Esophagus squamous epithelium (tissue), 5 donors: ENCODE measurements around the gene UMAD1. TPM values are rescaled to one million over a fixed set of nuclear protein-coding genes. Genes with fewer than 3 reads are reported as not detected.

Experiments
- DNase-seq: peaks from one replicate; lab custom pipeline; 2025; lab: John Stamatoyannopoulos, UW
- H3K27ac ChIP-seq, 4 donors: fragments of 200-600 bp; sonication (generic); one replicate each; pipeline ENCODE4 v1.5.1; 2016 to 2019; ENCODE audit warnings: mild to moderate bottlenecking in 1 of 4
- H3K27me3 ChIP-seq, 4 donors: fragments of 200-600 bp; sonication (generic); 1 replicate in 3 of 4; 2 replicates in 1 of 4; pipeline versions ENCODE4 v1.5.1 to v1.6.0; 2017 to 2021; ENCODE audit warnings: antibody characterized with exemption in 1 of 4
- H3K36me3 ChIP-seq, 3 donors: fragments of 200-600 bp; sonication (generic); one replicate each; pipeline ENCODE4 v1.5.1; 2016 to 2019
- H3K4me1 ChIP-seq, 3 donors: fragments of 200-600 bp; sonication (generic); one replicate each; pipeline ENCODE4 v1.5.1; 2017 to 2019
- H3K4me3 ChIP-seq, 4 donors: fragments of 200-600 bp; sonication (generic); 1 replicate in 3 of 4; 2 replicates in 1 of 4; pipeline ENCODE4 v1.5.1; 2016 to 2019; ENCODE audit warnings: mild to moderate bottlenecking in 2 of 4, moderate library complexity in 1 of 4
- H3K9me3 ChIP-seq, 3 donors: fragments of 200-600 bp; sonication (generic); one replicate each; pipeline ENCODE4 v1.5.1; 2016 to 2019
- POLR2A ChIP-seq, 4 donors: fragments of 450-650 bp; IDR thresholded peaks; one replicate each; pipeline ENCODE4 v1.6.1; 2017; ENCODE audit warnings: antibody characterized with exemption in 4 of 4, mild to moderate bottlenecking in 4 of 4, moderate library complexity in 3 of 4
- WGBS, 2 donors: methylation state at CpG; one replicate each; pipeline ENCODE4 v1.1.5; 2018; 5-methylcytosine and 5-hydroxymethylcytosine counted together
- intact Hi-C: fragments of 100-400 bp; cut with DNase I; formaldehyde crosslinking; loops from one replicate; pipeline ENCODE4 v1.15.0; 2022
- total RNA-seq, 4 donors: library from RNA; depleted of rRNA; stranded (reverse); fragments of >200 nt; gene quantifications; one replicate each; pipeline ENCODE4 v1.1.0, GENCODE V29; 2016
- TF ChIP-seq, protein P1 (sequence below), 6 experiments: fragments of 450-650 bp in 4 of 6; fragments of 200-600 bp in 2 of 6; sonication (generic) in 2 of 6; IDR thresholded peaks; one replicate each; pipeline ENCODE4 v1.5.1; 2016 to 2019; ENCODE audit warnings: antibody characterized with exemption in 6 of 6, mild to moderate bottlenecking in 4 of 6, moderate library complexity in 4 of 6
- donor health status: DM: yes; HTN: yes; CAD: no.

The UMAD1 gene
- total RNA-seq, 4 donors from 2014 or later, result 2.5 to 7.6 (median 6.3) TPM

DNA sequence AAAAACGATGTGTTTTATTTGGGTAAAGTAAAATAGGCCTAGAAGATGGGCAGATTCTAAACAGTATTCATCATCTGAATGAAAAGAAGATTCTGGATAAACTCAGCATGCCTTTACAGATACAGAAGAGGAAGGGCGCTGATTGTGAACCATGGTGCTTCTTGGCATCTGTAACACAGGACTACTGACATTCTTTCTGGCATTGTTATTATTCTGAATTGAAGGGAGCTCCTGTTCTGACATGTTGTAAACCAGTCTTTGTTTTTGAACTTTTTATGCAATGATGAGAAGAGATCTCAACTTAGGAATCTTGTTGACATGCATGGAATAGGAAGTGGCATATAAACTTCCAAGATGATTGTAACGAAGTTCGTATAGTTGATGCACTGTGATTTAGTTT lies 64.3 kb downstream of the UMAD1 start:
- Histone ChIP-seq H3K27ac (no peak overlapping the region), H3K9me3 (no peaks in the 10 kb centered on the region), H3K36me3 (no peaks in the 10 kb centered on the region), H3K27me3 (no peaks in the 10 kb centered on the region), H3K4me3 (no peak overlapping the region), H3K4me1 (peaks cover 6 to 28% (median 9%) of the 10 kb centered on the region in 3 donors)
- intact Hi-C loops, result no loop called here
- DNase-seq, result no peak
- 31 to 37% methylated on average over 4 of the region's 4 CpGs for WGBS, 2 donors
- TF ChIP-seq, protein P1, sequence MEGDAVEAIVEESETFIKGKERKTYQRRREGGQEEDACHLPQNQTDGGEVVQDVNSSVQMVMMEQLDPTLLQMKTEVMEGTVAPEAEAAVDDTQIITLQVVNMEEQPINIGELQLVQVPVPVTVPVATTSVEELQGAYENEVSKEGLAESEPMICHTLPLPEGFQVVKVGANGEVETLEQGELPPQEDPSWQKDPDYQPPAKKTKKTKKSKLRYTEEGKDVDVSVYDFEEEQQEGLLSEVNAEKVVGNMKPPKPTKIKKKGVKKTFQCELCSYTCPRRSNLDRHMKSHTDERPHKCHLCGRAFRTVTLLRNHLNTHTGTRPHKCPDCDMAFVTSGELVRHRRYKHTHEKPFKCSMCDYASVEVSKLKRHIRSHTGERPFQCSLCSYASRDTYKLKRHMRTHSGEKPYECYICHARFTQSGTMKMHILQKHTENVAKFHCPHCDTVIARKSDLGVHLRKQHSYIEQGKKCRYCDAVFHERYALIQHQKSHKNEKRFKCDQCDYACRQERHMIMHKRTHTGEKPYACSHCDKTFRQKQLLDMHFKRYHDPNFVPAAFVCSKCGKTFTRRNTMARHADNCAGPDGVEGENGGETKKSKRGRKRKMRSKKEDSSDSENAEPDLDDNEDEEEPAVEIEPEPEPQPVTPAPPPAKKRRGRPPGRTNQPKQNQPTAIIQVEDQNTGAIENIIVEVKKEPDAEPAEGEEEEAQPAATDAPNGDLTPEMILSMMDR (IDR thresholded peaks at IDR 0.05), result no peak
- no peak for TF ChIP-seq POLR2A (IDR thresholded peaks at IDR 0.05)

DNA sequence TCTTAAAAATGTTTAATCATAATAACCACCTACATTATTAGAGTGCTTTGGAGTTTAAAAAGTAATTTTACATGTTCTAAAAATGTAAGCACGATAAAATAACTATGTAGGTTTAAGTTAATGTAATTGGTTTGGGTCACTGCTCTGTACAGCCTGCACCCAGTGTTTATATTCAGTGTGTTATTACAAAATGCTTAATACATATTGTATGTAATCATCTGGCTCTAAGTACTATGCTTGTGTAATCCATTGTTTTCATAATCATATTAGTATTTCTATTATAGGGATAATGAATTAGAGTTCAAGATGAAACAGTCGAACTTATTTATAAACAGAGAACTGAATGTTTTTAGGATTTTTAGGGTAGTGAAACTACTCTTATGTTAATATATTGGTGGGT lies 64.8 kb downstream of the UMAD1 start:
- no peaks in the 10 kb centered on the region for H3K36me3 ChIP-seq
- intact Hi-C loops, result no loop called here
- no peak overlapping the region for H3K27ac ChIP-seq
- DNase-seq, result no peak
- H3K4me1 ChIP-seq, result peaks cover 6 to 28% (median 9%) of the 10 kb centered on the region in 3 donors
- H3K4me3 ChIP-seq, result no peak overlapping the region
- H3K27me3 ChIP-seq, result no peaks in the 10 kb centered on the region
- 38 to 63% methylated on average over 2 of the region's 2 CpGs for WGBS, 2 donors
- no peaks in the 10 kb centered on the region for H3K9me3 ChIP-seq
- TF ChIP-seq, protein P1 (IDR thresholded peaks at IDR 0.05), result no peak
- TF ChIP-seq POLR2A (IDR thresholded peaks at IDR 0.05), result no peak

DNA sequence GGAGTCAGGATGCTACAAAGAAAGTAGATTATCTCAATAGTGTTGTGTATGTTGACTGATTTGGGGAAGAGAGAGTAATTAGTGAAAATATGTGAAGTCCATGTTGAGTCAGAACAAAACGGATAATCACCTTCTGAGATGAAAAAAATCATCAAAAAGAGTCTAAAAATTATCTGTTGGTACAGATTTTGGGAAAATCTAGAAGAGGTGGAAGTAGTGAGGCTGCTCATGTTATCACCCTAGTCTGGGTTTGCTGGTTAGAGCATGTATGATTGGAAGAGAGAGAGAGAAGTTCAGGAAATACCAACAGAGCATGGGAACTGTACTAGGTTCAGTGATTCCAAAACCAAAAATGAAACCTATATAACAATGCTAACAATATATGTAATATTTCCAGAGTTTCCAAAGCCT lies 65.6 kb downstream of the UMAD1 start:
- peaks cover 6 to 28% (median 9%) of the 10 kb centered on the region in 3 donors for H3K4me1 ChIP-seq
- no peak for TF ChIP-seq POLR2A (IDR thresholded peaks at IDR 0.05)
- TF ChIP-seq, protein P1 (IDR thresholded peaks at IDR 0.05), result no peak
- H3K36me3 ChIP-seq, result no peaks in the 10 kb centered on the region
- H3K27ac ChIP-seq, result no peak overlapping the region
- DNase-seq, result no peak
- no peaks in the 10 kb centered on the region for H3K27me3 ChIP-seq
- 56 to 84% methylated on average over 1 of the region's 1 CpG for WGBS, 2 donors
- H3K9me3 ChIP-seq, result no peaks in the 10 kb centered on the region
- intact Hi-C loops, result no loop called here
- no peak overlapping the region for H3K4me3 ChIP-seq

DNA sequence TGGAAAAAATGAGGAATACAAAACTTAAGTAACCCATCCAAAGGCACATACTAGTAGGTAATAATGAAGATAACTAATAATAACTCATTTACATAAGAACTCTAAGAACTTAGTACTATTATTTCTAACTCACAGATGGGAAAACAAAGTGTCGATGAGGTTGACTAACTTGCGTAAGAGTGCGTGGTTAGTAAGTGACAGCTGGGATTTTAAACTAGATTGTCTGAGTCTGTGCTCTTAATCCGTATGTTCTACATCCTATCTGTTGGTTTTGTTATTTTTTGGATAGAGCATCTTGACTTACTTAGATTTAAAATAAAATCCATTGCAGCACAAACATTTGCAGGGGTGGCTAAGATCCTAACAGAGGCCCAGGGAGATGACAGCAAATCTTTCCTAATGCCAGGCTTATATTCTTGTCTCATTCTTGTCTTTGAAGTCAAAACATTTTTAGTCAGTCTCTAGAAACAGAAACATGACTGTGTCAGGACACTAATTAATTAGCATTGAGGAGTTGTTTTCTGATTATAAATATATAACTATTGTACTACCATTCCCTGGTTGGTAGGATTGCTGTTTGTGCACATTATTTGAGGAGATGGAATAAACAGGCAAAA lies 66.1 kb downstream of the UMAD1 start:
- no peak for DNase-seq
- Histone ChIP-seq H3K4me1 (peaks cover 6 to 28% (median 9%) of the 10 kb centered on the region in 3 donors), H3K36me3 (no peaks in the 10 kb centered on the region), H3K9me3 (no peaks in the 10 kb centered on the region), H3K4me3 (no peak overlapping the region), H3K27ac (no peak overlapping the region), H3K27me3 (no peaks in the 10 kb centered on the region)
- TF ChIP-seq POLR2A (IDR thresholded peaks at IDR 0.05), result no peak
- TF ChIP-seq, protein P1 (IDR thresholded peaks at IDR 0.05), result no peak
- intact Hi-C loops, result no loop called here
- 54 to 75% methylated on average over 4 of the region's 4 CpGs for WGBS, 2 donors

DNA sequence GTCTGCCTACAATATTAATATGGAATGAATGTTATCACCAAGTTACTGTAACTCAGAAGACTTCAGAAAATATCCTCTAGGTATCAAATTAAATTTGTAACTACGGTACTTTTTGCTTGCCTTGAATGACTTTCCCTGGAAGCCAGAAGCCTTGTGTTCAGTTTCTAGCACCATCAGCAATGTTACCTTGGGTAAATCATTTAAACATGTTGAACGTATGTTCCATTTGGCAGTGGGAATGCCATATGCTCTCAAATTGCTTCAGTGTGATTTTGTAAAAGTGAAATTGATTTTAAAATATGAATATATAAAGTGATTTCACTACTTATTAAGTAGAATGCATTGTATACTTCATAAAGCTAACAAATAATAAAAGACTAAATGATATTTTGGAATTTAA lies 66.7 kb downstream of the UMAD1 start:
- TF ChIP-seq POLR2A (IDR thresholded peaks at IDR 0.05), result no peak
- TF ChIP-seq, protein P1 (IDR thresholded peaks at IDR 0.05), result no peak
- Histone ChIP-seq H3K4me1 (peaks cover 6 to 28% (median 9%) of the 10 kb centered on the region in 3 donors), H3K9me3 (no peaks in the 10 kb centered on the region), H3K36me3 (no peaks in the 10 kb centered on the region), H3K4me3 (no peak overlapping the region), H3K27me3 (no peaks in the 10 kb centered on the region), H3K27ac (no peak overlapping the region)
- no peak for DNase-seq
- WGBS, 2 donors, result 86 to 96% methylated on average over 2 of the region's 2 CpGs
- intact Hi-C loops, result no loop called here
